B cell (primary cell): ENCODE results near the gene BCL2.

Experiments
- CTCF ChIP-seq: fragments of 200-600 bp; IDR thresholded peaks from one replicate; pipeline ENCODE4 v1.8.0; 2022; ENCODE audit warnings: antibody characterized with exemption, mild to moderate bottlenecking
- EZH2 ChIP-seq: IDR thresholded peaks from 2 replicates; pipeline ENCODE4 v1.6.1; 2012; ENCODE audit warnings: borderline replicate concordance, low read depth, mild to moderate bottlenecking, moderate library complexity, low read length; ENCODE audit not compliant: insufficient read depth, poor library complexity, severe bottlenecking

DNA sequence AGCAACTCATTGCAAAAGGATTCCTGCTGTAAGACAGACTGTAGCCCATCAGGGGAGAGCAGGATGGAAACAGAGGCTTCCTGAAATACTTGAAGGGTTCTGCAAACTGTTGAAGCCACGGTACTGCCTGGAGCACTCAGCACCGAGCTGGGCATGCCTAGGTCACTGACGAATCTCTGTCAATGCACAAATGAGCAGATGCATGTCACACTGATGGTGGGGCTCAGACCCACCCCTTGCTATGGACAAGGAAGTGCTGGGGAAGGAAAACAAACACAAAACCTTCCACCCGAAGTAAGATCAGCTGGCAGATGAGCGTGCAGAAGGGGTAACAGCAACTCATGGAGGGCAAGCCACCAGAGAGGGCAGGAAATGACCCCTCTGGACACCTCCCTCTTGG lies 136.7 kb downstream of the BCL2 start:
- TF ChIP-seq CTCF: no peak
- TF ChIP-seq EZH2: no peak
